GM21576 (cell line): ENCODE measurements around the gene KNL1.
"Not testable (repeated sequence)": the region's sequence is repeated elsewhere in the genome, so short reads cannot be mapped to it uniquely, and the experiment has no call there.

Source experiments
- ATAC-seq: cut with Tn5 transposase; IDR thresholded peaks from one replicate; pipeline ENCODE4 v1.9.1; 2021; ENCODE audit warnings: mild to moderate bottlenecking, moderate library complexity; ENCODE audit not compliant: unreplicated experiment

The KNL1 gene

GRCh38 chr15:40650479-40650878, 56.4 kb downstream of the KNL1 start:
- no peak for ATAC-seq

- ATAC-seq, result no peak
Observed at GRCh38 chr15:40660686-40661085, 66.6 kb downstream of the KNL1 start.

- no peak for ATAC-seq
Observed at GRCh38 chr15:40664909-40665308, 70.9 kb downstream of the KNL1 start.

- not testable (repeated sequence) for ATAC-seq
Observed at GRCh38 chr15:40676290-40676689, 82.2 kb downstream of the KNL1 start.

GRCh38 chr15:40676906-40677305, 82.9 kb downstream of the KNL1 start:
- not testable (repeated sequence) for ATAC-seq

- no peak for ATAC-seq
Observed at GRCh38 chr15:40680151-40680550, 86.1 kb downstream of the KNL1 start.

GRCh38 chr15:40680959-40681358, 86.9 kb downstream of the KNL1 start:
- not testable (repeated sequence) for ATAC-seq

GRCh38 chr15:40684381-40684780, 90.3 kb downstream of the KNL1 start:
- no peak for ATAC-seq

- no peak for ATAC-seq
Observed at GRCh38 chr15:40685376-40685775, 91.3 kb downstream of the KNL1 start.

GRCh38 chr15:40688932-40689799, 95.1 kb downstream of the KNL1 start:
- no peak for ATAC-seq

- no peak for ATAC-seq
Observed at GRCh38 chr15:40691737-40692136, 97.7 kb downstream of the KNL1 start.

- ATAC-seq, result no peak
Observed at GRCh38 chr15:40693904-40694687, 100.0 kb downstream of the KNL1 start.

GRCh38 chr15:40694688-40695468, 100.8 kb downstream of the KNL1 start, which contains the start of gene RAD51:
RAD51 (plus strand) TSS chr15:40695174; CDS start chr15:40698759, 3,585 bp downstream.
- ATAC-seq, result peak; percentile 80

GRCh38 chr15:40695469-40695890, 101.4 kb downstream of the KNL1 start:
- peak; percentile 31 for ATAC-seq

- no peak for ATAC-seq
Observed at GRCh38 chr15:40696228-40696627, 102.2 kb downstream of the KNL1 start.

- ATAC-seq, result no peak
Observed at GRCh38 chr15:40697916-40698315, 103.9 kb downstream of the KNL1 start.

- ATAC-seq, result no peak
Observed at GRCh38 chr15:40702077-40702476, 108.0 kb downstream of the KNL1 start.

- no peak for ATAC-seq
Observed at GRCh38 chr15:40706121-40706520, 112.1 kb downstream of the KNL1 start.
